GM13976 (cell line): ENCODE results near the gene P4HTM.

Experiments
- DNase-seq: peaks from one replicate; pipeline ENCODE4 v3.0.0; 2012; ENCODE audit warnings: low spot score
- CTCF ChIP-seq: IDR thresholded peaks from 2 replicates; pipeline ENCODE4 v1.5.1; 2012; ENCODE audit warnings: borderline replicate concordance, mild to moderate bottlenecking; ENCODE audit not compliant: insufficient read depth; ENCODE audit errors: extremely low read depth, missing control alignments, control extremely low read depth
- in situ Hi-C: fragments of 300-500 bp; cut with MboI; formaldehyde crosslinking; loops from one replicate; pipeline ENCODE4 v1.12.0; 2022; ENCODE audit warnings: low sequenced_read_pairs, mixed read lengths, inconsistent platforms; ENCODE audit not compliant: unreplicated experiment

Gene P4HTM

GRCh38 chr3:48989796-48990635 is at the start of gene P4HTM:
TSS of gene P4HTM (plus strand) at chr3:48990241. CDS start at chr3:48990257, 16 bp downstream.
- in situ Hi-C loops, result no loop called here
- DNase-seq, result peak; percentile 81
- TF ChIP-seq CTCF, result peak; percentile 33

GRCh38 chr3:48945432-48945831 is 44.6 kb upstream of the P4HTM start:
- in situ Hi-C loops, result no loop called here
- no peak for DNase-seq
- no peak for TF ChIP-seq CTCF

GRCh38 chr3:48945891-48946549 is 44.0 kb upstream of the P4HTM start:
- no peak for DNase-seq
- TF ChIP-seq CTCF, result no peak
- in situ Hi-C loops, result no loop called here

GRCh38 chr3:48949376-48949717 is 40.7 kb upstream of the P4HTM start:
- no peak for TF ChIP-seq CTCF

GRCh38 chr3:48950051-48950450 is 40.0 kb upstream of the P4HTM start:
- in situ Hi-C loops, result no loop called here
- DNase-seq, result no peak
- no peak for TF ChIP-seq CTCF

More at GRCh38 chr3:48949376-48949717, 40.7 kb upstream of the P4HTM start:
- no peak for DNase-seq
- in situ Hi-C loops, result no loop called here

- DNase-seq, result no peak
- in situ Hi-C loops, result no loop called here
- no peak for TF ChIP-seq CTCF
Measured at GRCh38 chr3:48951764-48952163, 38.3 kb upstream of the P4HTM start.
